ENCODE results near the gene CC2D2B. TPM values are rescaled to one million over a fixed set of nuclear protein-coding genes. Genes with fewer than 3 reads are reported as not detected.
"Not testable (repeated sequence)": the region's sequence is repeated elsewhere in the genome, so short reads cannot be mapped to it uniquely, and the experiment has no call there.

The CC2D2B gene
- total and polyA plus RNA-seq, 10 donors, result 0.26 to 7.1 (median 2.8) TPM

DNA sequence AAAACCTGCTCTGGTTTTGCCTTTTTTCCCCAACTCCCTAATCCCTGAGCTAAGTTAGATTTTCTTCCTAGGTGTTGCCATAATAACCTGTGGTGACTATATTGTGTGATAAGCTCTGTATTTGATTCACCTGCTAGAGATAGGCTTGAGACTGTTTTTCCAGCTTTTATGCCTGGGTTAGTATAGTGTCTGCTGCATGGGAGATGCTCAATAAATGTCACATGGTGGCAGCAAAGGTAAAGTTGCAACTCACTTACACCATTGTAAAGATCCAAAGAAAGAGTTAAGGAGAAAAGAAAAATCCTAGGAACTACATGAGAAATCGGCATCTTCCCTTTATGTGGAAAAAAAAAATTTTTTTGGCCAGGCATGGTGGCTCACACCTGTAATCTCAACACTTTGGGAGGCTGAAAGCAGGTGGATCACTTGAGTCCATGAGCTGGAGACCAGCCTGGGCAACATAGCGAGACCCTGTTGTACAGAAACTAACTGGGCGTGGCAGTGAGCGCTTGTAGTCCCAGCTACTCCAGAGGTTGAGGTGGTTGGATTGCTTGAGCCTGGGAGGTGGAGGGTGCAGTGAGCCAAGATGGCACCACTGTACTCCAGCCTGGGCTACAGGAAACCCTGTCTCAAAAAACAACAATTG, 139.4 kb downstream of the CC2D2B start:
- H3K4me1 ChIP-seq, result peaks cover 6 to 70% (median 38%) of the 10 kb centered on the region in 6 donors
- peaks cover 0 to 39% (median 5%) of the 10 kb centered on the region in 6 donors for H3K36me3 ChIP-seq
- H3K27me3 ChIP-seq (replicated peaks in 1 of 7), result no peaks in the 10 kb centered on the region
- TF ChIP-seq POLR2AphosphoS5 (IDR thresholded peaks at IDR 0.05), result no peak
- no peak for TF ChIP-seq POLR2A (IDR thresholded peaks at IDR 0.05)
- TF ChIP-seq, protein P1, sequence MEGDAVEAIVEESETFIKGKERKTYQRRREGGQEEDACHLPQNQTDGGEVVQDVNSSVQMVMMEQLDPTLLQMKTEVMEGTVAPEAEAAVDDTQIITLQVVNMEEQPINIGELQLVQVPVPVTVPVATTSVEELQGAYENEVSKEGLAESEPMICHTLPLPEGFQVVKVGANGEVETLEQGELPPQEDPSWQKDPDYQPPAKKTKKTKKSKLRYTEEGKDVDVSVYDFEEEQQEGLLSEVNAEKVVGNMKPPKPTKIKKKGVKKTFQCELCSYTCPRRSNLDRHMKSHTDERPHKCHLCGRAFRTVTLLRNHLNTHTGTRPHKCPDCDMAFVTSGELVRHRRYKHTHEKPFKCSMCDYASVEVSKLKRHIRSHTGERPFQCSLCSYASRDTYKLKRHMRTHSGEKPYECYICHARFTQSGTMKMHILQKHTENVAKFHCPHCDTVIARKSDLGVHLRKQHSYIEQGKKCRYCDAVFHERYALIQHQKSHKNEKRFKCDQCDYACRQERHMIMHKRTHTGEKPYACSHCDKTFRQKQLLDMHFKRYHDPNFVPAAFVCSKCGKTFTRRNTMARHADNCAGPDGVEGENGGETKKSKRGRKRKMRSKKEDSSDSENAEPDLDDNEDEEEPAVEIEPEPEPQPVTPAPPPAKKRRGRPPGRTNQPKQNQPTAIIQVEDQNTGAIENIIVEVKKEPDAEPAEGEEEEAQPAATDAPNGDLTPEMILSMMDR (IDR thresholded peaks at IDR 0.05 in 8 of 11, conservative IDR thresholded peaks at IDR 0.05 in 3 of 11), result no peak
- no peaks in the 10 kb centered on the region for H3K9me3 ChIP-seq
- intact Hi-C loops (cut with DNase I; ENCODE audit: low total_unique reads), result no loop called here
- H3K27ac ChIP-seq, result no peak overlapping the region
- WGBS, 5 donors, result 91 to 96% (median 95%) methylated on average over 4 of the region's 4 CpGs
- DNase-seq, result no peak
- H3K4me3 ChIP-seq, result no peak overlapping the region

DNA sequence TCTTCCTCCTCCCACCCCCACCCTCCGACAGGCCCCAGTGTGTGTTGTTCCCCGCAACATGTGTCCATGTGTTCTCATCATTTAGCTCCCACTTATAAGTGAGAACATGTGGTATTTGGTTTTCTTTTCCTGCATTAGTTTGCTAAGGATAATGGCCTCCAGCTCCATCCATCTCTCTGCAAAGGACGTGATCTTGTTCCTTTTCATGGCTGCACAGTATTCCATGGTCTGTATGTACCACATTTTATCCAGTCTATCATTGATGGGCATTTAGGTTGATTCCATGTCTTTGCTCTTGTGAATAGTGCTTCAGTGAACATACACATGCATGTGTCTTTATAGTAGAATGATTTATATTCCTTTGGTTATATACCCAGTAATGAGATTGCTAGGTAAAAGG, 140.2 kb downstream of the CC2D2B start:
- WGBS, 5 donors, result 92 to 98% (median 95%) methylated on average over 3 of the region's 3 CpGs
- H3K27ac ChIP-seq; intact Hi-C loops (cut with DNase I; ENCODE audit: low total_unique reads): not testable (repeated sequence)

DNA sequence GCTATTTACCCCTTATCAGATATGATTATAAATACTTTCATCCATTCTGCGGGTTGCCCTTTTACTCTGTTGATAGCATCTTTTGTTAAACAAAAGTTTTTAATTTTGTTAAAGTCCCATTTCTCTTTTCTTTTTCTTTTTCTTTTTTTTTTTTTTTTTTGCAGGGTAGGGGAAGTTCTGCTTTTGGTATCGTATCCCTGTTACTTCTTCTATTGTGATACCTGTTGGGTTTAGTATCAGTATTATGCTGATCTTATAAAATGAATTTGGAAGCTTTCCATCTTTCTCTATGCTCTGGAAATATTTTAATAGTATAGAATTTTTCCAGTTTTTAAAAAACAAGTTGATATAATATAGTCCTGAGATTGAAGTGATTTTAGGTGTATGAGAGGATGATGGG, 141.6 kb downstream of the CC2D2B start:
- 57 to 77% (median 65%) methylated on average over 2 of the region's 2 CpGs for WGBS, 5 donors
- H3K27me3 ChIP-seq (replicated peaks in 1 of 7), result no peaks in the 10 kb centered on the region
- no peak for DNase-seq
- intact Hi-C loops (cut with DNase I; ENCODE audit: low total_unique reads), result no loop called here
- H3K27ac ChIP-seq, result no peak overlapping the region
- H3K36me3 ChIP-seq, result peaks cover 0 to 52% (median 5%) of the 10 kb centered on the region in 6 donors
- no peaks in the 10 kb centered on the region for H3K9me3 ChIP-seq
- no peak for TF ChIP-seq POLR2A (IDR thresholded peaks at IDR 0.05)
- TF ChIP-seq, protein P1 (IDR thresholded peaks at IDR 0.05 in 8 of 11, conservative IDR thresholded peaks at IDR 0.05 in 3 of 11), result no peak
- TF ChIP-seq POLR2AphosphoS5 (IDR thresholded peaks at IDR 0.05), result no peak
- H3K4me1 ChIP-seq, result peaks cover 0 to 63% (median 33%) of the 10 kb centered on the region in 6 donors
- H3K4me3 ChIP-seq, result no peak overlapping the region

More for the DNA sequence above, 140.2 kb downstream of the CC2D2B start:
- H3K9me3 ChIP-seq; H3K4me3 ChIP-seq; H3K27me3 ChIP-seq (replicated peaks in 1 of 7); DNase-seq: not testable (repeated sequence)
- Histone ChIP-seq H3K36me3 (peaks cover 0 to 45% (median 5%) of the 10 kb centered on the region in 6 donors), H3K4me1 (peaks cover 1 to 63% (median 33%) of the 10 kb centered on the region in 6 donors)

DNA sequence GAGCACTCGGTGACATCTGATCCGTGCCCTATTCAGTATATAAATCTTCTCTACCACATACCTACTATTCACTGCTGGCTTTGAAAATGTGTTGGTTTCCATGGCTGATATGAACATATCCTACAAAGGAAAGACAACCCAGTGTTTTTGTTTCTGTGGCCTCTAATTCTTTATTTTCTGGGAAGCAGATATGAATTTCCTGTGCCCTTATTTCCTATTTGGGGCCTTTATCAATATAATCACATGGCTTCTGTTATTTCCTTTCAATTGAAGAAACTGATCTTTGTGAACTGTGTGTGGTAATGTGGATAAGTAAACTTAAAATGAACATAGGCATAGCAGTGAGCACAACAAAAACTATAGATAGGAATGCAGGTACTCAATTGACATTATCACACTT, 146.2 kb downstream of the CC2D2B start:
- Histone ChIP-seq H3K36me3 (peaks cover 4 to 66% (median 30%) of the 10 kb centered on the region in 6 donors), H3K4me1 (peaks cover 0 to 19% (median 6%) of the 10 kb centered on the region in 6 donors), H3K9me3 (no peaks in the 10 kb centered on the region), H3K27me3 (replicated peaks in 1 of 7) (no peaks in the 10 kb centered on the region), H3K27ac (peak overlapping the region in 7 of 8 donors; percentile 38 to 71 (median 54)), H3K4me3 (no peak overlapping the region)
- no peak for DNase-seq
- intact Hi-C loops (cut with DNase I; ENCODE audit: low total_unique reads), result no loop called here
- WGBS, 5 donors, result 63 to 78% (median 65%) methylated on average over 2 of the region's 2 CpGs
- no peak for TF ChIP-seq POLR2A (IDR thresholded peaks at IDR 0.05)
- TF ChIP-seq POLR2AphosphoS5 (IDR thresholded peaks at IDR 0.05), result no peak
- TF ChIP-seq, protein P1 (IDR thresholded peaks at IDR 0.05 in 8 of 11, conservative IDR thresholded peaks at IDR 0.05 in 3 of 11), result no peak

Measured in spleen (tissue), 11 donors.